Measurements from ENCODE around the gene BSND.

GRCh38 chr1:54955359-54955758 lies 43.4 kb upstream of the BSND start:
- TF ChIP-seq CTCF (IDR thresholded peaks at IDR 0.05; ENCODE audit: poor library complexity, severe bottlenecking) (no peak), SMC3 (conservative IDR thresholded peaks at IDR 0.05; ENCODE audit: poor library complexity) (no peak), EZH2 (IDR thresholded peaks at IDR 0.05; ENCODE audit: borderline replicate concordance, insufficient read depth, low read length, poor library complexity, severe bottlenecking) (no peak), EP300 (conservative IDR thresholded peaks at IDR 0.05; ENCODE audit: poor library complexity, severe bottlenecking) (no peak), POLR2AphosphoS5 (IDR thresholded peaks at IDR 0.05) (no peak), REST (IDR thresholded peaks at IDR 0.05; ENCODE audit: borderline replicate concordance) (no peak), TAF1 (IDR thresholded peaks at IDR 0.05; ENCODE audit: low read depth) (no peak), RAD21 (conservative IDR thresholded peaks at IDR 0.05) (no peak)

Measured in neural cell (in vitro differentiated cells).